Left ventricle myocardium inferior (tissue), 1 donor: ENCODE measurements around the gene LMF1. TPM values are rescaled to one million over a fixed set of nuclear protein-coding genes. Genes with fewer than 3 reads are reported as not detected.

ENCODE experiments used
- DNase-seq: peaks from one replicate; pipeline ENCODE4 v3.0.0-alpha.2; 2020
- H3K27ac ChIP-seq: fragments of 200-600 bp; replicated peaks from 2 replicates; pipeline ENCODE4 v1.8.0; 2021
- H3K27me3 ChIP-seq: fragments of 200-600 bp; 2 replicates; pipeline ENCODE4 v1.8.0; 2021; ENCODE audit warnings: low read depth
- H3K36me3 ChIP-seq: fragments of 200-600 bp; 2 replicates; pipeline ENCODE4 v1.8.0; 2021
- H3K4me1 ChIP-seq: fragments of 200-600 bp; 2 replicates; pipeline ENCODE4 v1.8.0; 2021
- H3K4me3 ChIP-seq: fragments of 200-600 bp; 2 replicates; pipeline ENCODE4 v1.8.0; 2021; ENCODE audit warnings: mild to moderate bottlenecking, moderate library complexity
- H3K9me3 ChIP-seq: fragments of 200-600 bp; replicated peaks from 2 replicates; pipeline ENCODE4 v1.8.0; 2021
- intact Hi-C: fragments of 100-400 bp; cut with micrococcal nuclease; formaldehyde crosslinking; loops from one replicate; pipeline ENCODE4 v1.11.0; 2022
- total RNA-seq: library from RNA; stranded (reverse); fragmentation: NEBNext Ultra II Directional; extraction: Animal tissue kit (Norgen Biotek cat#: 25700); gene quantifications from one replicate; pipeline ENCODE4 v1.2.1, GENCODE V29; 2021
- TF ChIP-seq, protein P1 (sequence below): fragments of 200-600 bp; IDR thresholded peaks from 2 replicates; pipeline ENCODE4 v1.8.0; 2021; ENCODE audit warnings: antibody characterized with exemption, mild to moderate bottlenecking, borderline replicate concordance
- donor health status: DM: no; HTN: yes; CAD: no; lungs with severe emphysema.

The LMF1 gene
- total RNA-seq, 1 donor from 2014 or later: 6.6 TPM

DNA sequence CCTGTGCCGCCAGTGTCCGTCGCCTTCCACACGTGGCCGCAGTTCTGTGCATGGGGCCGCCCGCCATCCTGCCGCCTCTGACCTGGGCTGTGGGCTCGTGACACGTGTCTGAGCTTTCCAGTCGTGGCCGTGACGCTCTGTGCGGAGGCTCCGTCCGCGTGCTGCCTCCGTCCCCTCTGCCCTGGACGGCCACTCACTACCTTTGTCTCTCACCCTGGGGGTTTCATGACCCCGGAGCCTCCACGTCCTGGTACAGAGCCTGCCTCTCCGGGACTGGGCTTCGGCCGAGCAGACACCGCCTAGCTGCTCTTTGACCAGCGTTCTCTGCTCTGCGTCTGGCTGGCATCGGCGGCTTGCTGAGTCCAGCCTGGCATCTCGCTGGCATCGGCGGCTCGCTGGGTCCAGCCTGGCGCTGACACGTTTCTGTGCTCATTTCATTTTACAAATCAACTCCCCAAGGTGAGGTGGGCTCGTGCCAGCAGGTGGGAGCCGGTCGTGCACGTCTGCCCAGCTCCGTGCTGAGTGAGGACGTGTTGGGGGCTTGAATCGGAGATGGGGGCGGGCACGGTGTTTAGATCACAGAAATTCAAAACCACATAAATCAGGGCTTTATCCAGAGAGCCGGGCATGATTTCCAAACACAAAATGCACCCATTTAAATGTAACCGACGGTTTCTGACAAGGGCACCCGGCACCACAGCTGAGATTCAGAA is 126.0 kb downstream of the LMF1 start:
- no peaks in the 10 kb centered on the region for H3K9me3 ChIP-seq
- no peaks in the 10 kb centered on the region for H3K36me3 ChIP-seq
- H3K27ac ChIP-seq: no peak overlapping the region
- H3K4me3 ChIP-seq: no peak overlapping the region
- intact Hi-C loops: no loop called here
- no peak for DNase-seq
- peaks cover 48% of the 10 kb centered on the region for H3K27me3 ChIP-seq
- TF ChIP-seq, protein P1, sequence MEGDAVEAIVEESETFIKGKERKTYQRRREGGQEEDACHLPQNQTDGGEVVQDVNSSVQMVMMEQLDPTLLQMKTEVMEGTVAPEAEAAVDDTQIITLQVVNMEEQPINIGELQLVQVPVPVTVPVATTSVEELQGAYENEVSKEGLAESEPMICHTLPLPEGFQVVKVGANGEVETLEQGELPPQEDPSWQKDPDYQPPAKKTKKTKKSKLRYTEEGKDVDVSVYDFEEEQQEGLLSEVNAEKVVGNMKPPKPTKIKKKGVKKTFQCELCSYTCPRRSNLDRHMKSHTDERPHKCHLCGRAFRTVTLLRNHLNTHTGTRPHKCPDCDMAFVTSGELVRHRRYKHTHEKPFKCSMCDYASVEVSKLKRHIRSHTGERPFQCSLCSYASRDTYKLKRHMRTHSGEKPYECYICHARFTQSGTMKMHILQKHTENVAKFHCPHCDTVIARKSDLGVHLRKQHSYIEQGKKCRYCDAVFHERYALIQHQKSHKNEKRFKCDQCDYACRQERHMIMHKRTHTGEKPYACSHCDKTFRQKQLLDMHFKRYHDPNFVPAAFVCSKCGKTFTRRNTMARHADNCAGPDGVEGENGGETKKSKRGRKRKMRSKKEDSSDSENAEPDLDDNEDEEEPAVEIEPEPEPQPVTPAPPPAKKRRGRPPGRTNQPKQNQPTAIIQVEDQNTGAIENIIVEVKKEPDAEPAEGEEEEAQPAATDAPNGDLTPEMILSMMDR: no peak
- no peaks in the 10 kb centered on the region for H3K4me1 ChIP-seq

DNA sequence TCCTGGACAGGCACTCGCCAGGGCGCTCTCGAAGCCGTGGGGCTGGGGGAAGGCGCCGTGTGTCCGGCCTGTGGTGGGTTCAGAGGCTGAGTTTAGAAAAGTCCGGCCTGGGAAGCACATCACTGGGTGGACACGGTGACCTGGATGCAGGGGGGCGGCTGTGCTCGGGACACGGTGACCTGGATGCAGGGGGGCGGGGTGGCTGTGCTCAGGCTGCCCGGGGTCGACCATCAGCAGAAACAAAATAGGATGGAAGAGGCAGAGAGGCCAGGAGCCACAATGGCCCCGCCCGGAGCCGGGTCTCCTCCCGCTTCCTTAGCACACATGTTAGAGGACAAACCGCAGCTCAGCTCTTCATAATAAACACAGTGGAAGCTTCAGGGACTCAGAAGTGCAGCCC is 127.0 kb downstream of the LMF1 start:
- peaks cover 57% of the 10 kb centered on the region for H3K27me3 ChIP-seq
- no peaks in the 10 kb centered on the region for H3K4me1 ChIP-seq
- DNase-seq: no peak
- TF ChIP-seq, protein P1: no peak
- no peak overlapping the region for H3K4me3 ChIP-seq
- H3K27ac ChIP-seq: no peak overlapping the region
- no peaks in the 10 kb centered on the region for H3K9me3 ChIP-seq
- intact Hi-C loops: no loop called here
- H3K36me3 ChIP-seq: no peaks in the 10 kb centered on the region

DNA sequence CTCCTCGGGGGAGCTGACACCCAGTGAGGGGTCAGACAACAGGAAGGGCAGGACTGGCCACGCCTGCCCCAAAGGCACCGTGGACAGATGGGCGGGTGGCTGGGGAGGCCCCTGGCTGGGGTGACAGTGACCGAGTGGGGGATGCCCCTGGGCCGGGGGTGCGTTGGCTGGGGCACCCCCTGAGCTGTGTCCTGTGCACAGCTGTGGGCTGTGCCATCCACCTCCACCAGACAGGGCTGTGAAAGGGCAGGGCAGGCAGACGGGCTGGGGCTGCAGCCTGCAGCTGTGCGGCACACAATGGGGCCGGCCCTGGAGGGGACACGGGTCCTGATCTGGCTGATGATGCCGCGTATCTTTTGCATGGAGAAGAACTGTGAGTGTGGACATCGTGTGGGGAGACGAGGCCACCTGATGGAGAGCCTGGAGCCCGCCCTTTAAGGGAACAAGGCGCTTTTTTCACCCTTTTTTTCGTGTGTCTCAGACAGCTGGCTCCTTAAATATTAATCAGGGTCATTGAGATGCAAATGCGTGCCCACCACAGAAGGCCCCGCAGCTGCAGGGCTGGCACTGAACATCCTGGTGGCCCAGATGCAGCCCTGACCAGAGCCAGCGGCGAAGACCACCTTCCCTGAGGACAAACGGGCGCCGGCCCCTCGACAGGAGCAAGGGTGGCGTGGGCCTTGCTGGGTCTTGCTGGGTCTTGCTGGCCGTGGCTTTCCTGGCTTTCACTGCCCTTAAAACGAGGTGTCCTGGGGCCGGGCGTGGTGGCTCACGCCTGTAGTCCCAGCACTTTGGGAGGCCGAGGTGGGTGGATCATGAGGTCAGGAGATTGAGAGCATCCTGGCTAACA is 127.8 kb downstream of the LMF1 start:
- no peak for DNase-seq
- TF ChIP-seq, protein P1: no peak

DNA sequence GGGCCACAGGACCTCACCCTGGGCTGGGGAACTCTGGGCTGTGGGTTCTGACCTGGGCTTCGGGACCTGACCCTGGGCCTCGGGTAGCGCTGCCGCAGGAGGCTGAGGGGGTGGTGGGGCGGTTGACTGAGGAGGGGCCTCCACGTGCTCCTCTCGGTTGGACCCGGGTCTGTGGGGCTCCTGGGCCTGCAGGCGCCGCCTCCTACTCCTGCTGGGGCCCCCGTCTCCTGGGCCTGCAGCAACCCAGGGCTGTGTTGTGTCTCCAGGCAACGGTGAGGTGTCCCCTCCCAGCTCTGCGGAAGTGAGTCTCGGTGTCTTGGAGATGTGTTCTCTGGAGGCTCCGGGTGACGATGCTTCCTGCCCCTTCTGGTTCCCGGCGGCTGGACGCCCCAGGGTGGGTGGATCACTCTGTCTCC is 128.7 kb downstream of the LMF1 start:
- Histone ChIP-seq H3K27ac (no peak overlapping the region), H3K4me3 (no peak overlapping the region), H3K4me1 (no peaks in the 10 kb centered on the region), H3K36me3 (no peaks in the 10 kb centered on the region), H3K9me3 (peaks cover 14% of the 10 kb centered on the region), H3K27me3 (peaks cover 46% of the 10 kb centered on the region)
- TF ChIP-seq, protein P1: no peak
- no peak for DNase-seq
- intact Hi-C loops: no loop called here

More for the DNA sequence above, 127.8 kb downstream of the LMF1 start:
- no peak overlapping the region for H3K4me3 ChIP-seq
- H3K27ac ChIP-seq: no peak overlapping the region
- intact Hi-C loops: no loop called here
- no peaks in the 10 kb centered on the region for H3K4me1 ChIP-seq
- peaks cover 53% of the 10 kb centered on the region for H3K27me3 ChIP-seq
- H3K9me3 ChIP-seq: peaks cover 5% of the 10 kb centered on the region
- no peaks in the 10 kb centered on the region for H3K36me3 ChIP-seq

DNA sequence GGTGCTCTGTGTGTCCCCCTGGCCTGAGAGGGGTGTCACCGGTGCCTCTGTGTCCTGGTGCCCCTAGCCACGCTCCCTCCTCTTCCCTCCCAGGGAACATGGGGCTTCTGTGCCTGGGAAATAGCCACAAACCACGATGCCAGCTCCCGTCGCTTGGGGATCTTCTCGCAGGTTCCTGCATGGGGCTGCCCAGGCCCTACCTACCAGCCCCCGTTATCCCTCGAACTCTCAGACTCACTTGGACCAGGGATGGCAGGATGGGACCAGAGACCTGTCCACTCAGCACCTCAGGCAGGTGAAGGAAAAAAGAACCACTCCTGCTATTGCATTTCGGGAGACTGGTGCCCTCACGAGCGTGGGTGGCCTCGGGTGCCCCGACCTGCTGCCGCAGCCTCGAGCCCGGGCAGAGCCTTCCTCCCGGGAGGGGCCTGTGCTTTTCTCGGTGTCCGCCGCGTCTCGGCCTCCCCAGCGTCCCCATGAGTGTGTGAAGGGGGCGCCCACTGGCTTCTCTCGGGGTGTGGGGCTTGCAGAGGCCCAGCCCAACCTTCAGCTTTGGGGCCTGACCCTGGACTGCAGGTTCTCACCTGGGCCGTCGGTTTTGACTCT is 129.2 kb downstream of the LMF1 start:
- peaks cover 19% of the 10 kb centered on the region for H3K9me3 ChIP-seq
- no peaks in the 10 kb centered on the region for H3K4me1 ChIP-seq
- TF ChIP-seq, protein P1: no peak
- intact Hi-C loops: no loop called here
- no peak for DNase-seq
- H3K36me3 ChIP-seq: no peaks in the 10 kb centered on the region
- no peak overlapping the region for H3K4me3 ChIP-seq
- no peak overlapping the region for H3K27ac ChIP-seq
- H3K27me3 ChIP-seq: peaks cover 46% of the 10 kb centered on the region
